K562 (cell line): Measurements from ENCODE around the gene CLK3. TPM values are rescaled to one million over a fixed set of nuclear protein-coding genes. Genes with fewer than 3 reads are reported as not detected.

ENCODE experiments used
- CGGBP1 ChIP-seq: fragments of 250-450 bp; sonication (Bioruptor Pico); IDR thresholded peaks from 2 replicates; pipeline ENCODE4 v1.9.0; 2021; ENCODE audit warnings: mild to moderate bottlenecking
- CREBBP ChIP-seq: IDR thresholded peaks from one replicate; pipeline ENCODE4 v1.6.1; 2012; ENCODE audit warnings: low read depth, mild to moderate bottlenecking, control low read depth, inconsistent platforms, low read length
- E4F1 ChIP-seq: fragments of 250-450 bp; sonication (Bioruptor Pico); IDR thresholded peaks from 2 replicates; pipeline ENCODE4 v1.5.0; 2021; ENCODE audit warnings: mild to moderate bottlenecking, borderline replicate concordance
- HDGF ChIP-seq: fragments of 450-650 bp; IDR thresholded peaks from 2 replicates; pipeline ENCODE4 v1.6.1; 2016
- MEF2D ChIP-seq: conservative IDR thresholded peaks from 2 replicates; pipeline ENCODE4 v1.6.1; 2016; ENCODE audit warnings: low read depth, missing genetic modification characterization, missing compliant biosample characterization
- MYC ChIP-seq, 2 experiments: fragments of 250-450 bp in 1 of 2; sonication (Bioruptor Pico) in 1 of 2; IDR thresholded peaks; 2 replicates each; pipeline versions ENCODE4 v1.5.1 to v1.6.1; 2012 to 2021; ENCODE audit warnings: low read depth in 2 of 2, borderline replicate concordance in 1 of 2, improper control_type of control experiment in 1 of 2, low read length in 1 of 2, mild to moderate bottlenecking in 1 of 2, moderate library complexity in 1 of 2
- NR2C2 ChIP-seq, 2 experiments: fragments of 200-800 bp in 1 of 2; sonication (Bioruptor generic) in 1 of 2; sonication (generic) in 1 of 2; formaldehyde crosslinking in 1 of 2; IDR thresholded peaks; 2 replicates each; pipeline versions ENCODE4 v1.6.1 to v1.8.0; 2016 to 2022; ENCODE audit warnings: mild to moderate bottlenecking in 1 of 2, missing compliant biosample characterization in 1 of 2, missing genetic modification characterization in 1 of 2, missing genetic modification reagents in 1 of 2
- PCBP2 ChIP-seq: fragments of 200-400 bp; formaldehyde crosslinking; IDR thresholded peaks from 2 replicates; pipeline ENCODE4 v1.6.1; 2018; ENCODE audit warnings: low read length, low read depth, mild to moderate bottlenecking, moderate library complexity; ENCODE audit not compliant: poor library complexity, severe bottlenecking
- POLR2B ChIP-seq: fragments of 450-650 bp; IDR thresholded peaks from 2 replicates; pipeline ENCODE4 v1.6.1; 2018; ENCODE audit warnings: low read depth; ENCODE audit not compliant: partially characterized antibody
- PPARD ChIP-seq: fragments of 250-450 bp; sonication (Bioruptor Pico); IDR thresholded peaks from 2 replicates; pipeline ENCODE4 v1.8.0; 2022; ENCODE audit warnings: inconsistent platforms, mild to moderate bottlenecking, moderate library complexity
- RAD51 ChIP-seq: fragments of 450-650 bp; IDR thresholded peaks from 2 replicates; pipeline ENCODE4 v1.7.1; 2016; ENCODE audit warnings: low read depth, mild to moderate bottlenecking, borderline replicate concordance
- ZBTB11 ChIP-seq, 3 experiments: fragments of 200-800 bp in 1 of 3; fragments of 250-450 bp in 1 of 3; fragments of 450-650 bp in 1 of 3; sonication (Bioruptor Pico) in 1 of 3; sonication (Bioruptor generic) in 1 of 3; formaldehyde crosslinking in 1 of 3; IDR thresholded peaks; 2 replicates each; pipeline versions ENCODE4 v1.6.1 to v1.8.0; 2016 to 2022; ENCODE audit warnings: mild to moderate bottlenecking in 2 of 3, missing genetic modification characterization in 2 of 3, missing compliant biosample characterization in 1 of 3, moderate library complexity in 1 of 3
- ZC3H11A ChIP-seq: IDR thresholded peaks from 2 replicates; pipeline ENCODE4 v1.6.1; 2012; ENCODE audit warnings: low read depth, low read length, improper control_type of control experiment
- ZNF174 ChIP-seq: fragments of 250-450 bp; sonication (Bioruptor Pico); IDR thresholded peaks from 2 replicates; pipeline ENCODE4 v1.4.0; 2020; ENCODE audit warnings: mild to moderate bottlenecking
- ZNF444 ChIP-seq: fragments of 250-450 bp; sonication (Bioruptor Pico); IDR thresholded peaks from 2 replicates; pipeline ENCODE4 v1.4.0; 2020; ENCODE audit warnings: mild to moderate bottlenecking, moderate library complexity
- ZNF518B ChIP-seq: fragments of 250-450 bp; sonication (Bioruptor Pico); IDR thresholded peaks from 2 replicates; pipeline ENCODE4 v1.5.0; 2021; ENCODE audit warnings: mild to moderate bottlenecking, moderate library complexity
- polyA plus RNA-seq, 8 experiments: library from polyadenylated mRNA; depleted of rRNA in 4 of 8; stranded (reverse) in 5 of 8; unstranded in 3 of 8; fragments of >200 nt; fragmentation: Nextera tagmentation in 2 of 8; fragmentation: Illumina TruSeq in 1 of 8; extraction: Ambion mirVana in 2 of 8; extraction: Trizol in 1 of 8; gene quantifications; 2 replicates each; pipeline versions ENCODE4 v1.2.1 to v1.2.3, GENCODE V29; 2011 to 2014; ENCODE audit warnings: inconsistent platforms in 1 of 8, missing spikeins in 1 of 8
- total RNA-seq, 7 experiments: library from RNA; depleted of rRNA in 6 of 7; stranded (reverse); fragments of >200 nt in 6 of 7; fragmentation: Illumina TruSeq in 2 of 7; extraction: Trizol in 2 of 7; gene quantifications; 2 replicates each; pipeline versions ENCODE4 v1.2.1 to v1.2.3, GENCODE V29; 2011 to 2021; ENCODE audit warnings: low replicate concordance in 1 of 7

CLK3 gene
- total and polyA plus RNA-seq, 9 of the 15 experiments (the other 6 are each of a cell fraction or from before 2014, with no cell fraction given) = 1.2 to 95.2 (median 51.7) TPM

- TF ChIP-seq ZC3H11A (no peak), ZNF444 (no peak), RAD51 (no peak), ZNF518B (CRISPR knock-in tag) (no peak), E4F1 (no peak), ZBTB11 (CRISPR knock-in tag; IDR thresholded peaks at IDR 0.05) (peak; percentile 92 to 99 (median 97)), MEF2D (no peak), HDGF (no peak), CGGBP1 (no peak), ZNF174 (CRISPR knock-in tag) (no peak), POLR2B (no peak), NR2C2 (CRISPR knock-in tag; IDR thresholded peaks at IDR 0.05) (peak; percentile 88), NR2C2 (tag; IDR thresholded peaks at IDR 0.05) (peak; percentile 99), CREBBP (no peak), PCBP2 (no peak), PPARD (no peak), MYC (IDR thresholded peaks at IDR 0.05; ENCODE audit: low read depth, low read length) (peak; percentile 86), MYC (CRISPR knock-in tag; IDR thresholded peaks at IDR 0.05; ENCODE audit: borderline replicate concordance, low read depth) (no peak)
Measured at GRCh38 chr15:74615508-74616365, at the start of gene CLK3 (continued).
